ENCODE data around the gene BLM. TPM values are rescaled to one million over a fixed set of nuclear protein-coding genes. Genes with fewer than 3 reads are reported as not detected.
"Not testable (repeated sequence)": the region's sequence is repeated elsewhere in the genome, so short reads cannot be mapped to it uniquely, and the experiment has no call there.

Gene BLM
- total RNA-seq, 1 experiment from 2014 or later: 40.0 TPM

- intact Hi-C loops (cut with micrococcal nuclease; ENCODE audit: unreplicated experiment): no loop called here
- ChIA-PET POLR2A (ENCODE audit: low non-redundant PET) (no interaction called here), CTCF (no interaction called here)
- TF ChIP-seq, protein P1, sequence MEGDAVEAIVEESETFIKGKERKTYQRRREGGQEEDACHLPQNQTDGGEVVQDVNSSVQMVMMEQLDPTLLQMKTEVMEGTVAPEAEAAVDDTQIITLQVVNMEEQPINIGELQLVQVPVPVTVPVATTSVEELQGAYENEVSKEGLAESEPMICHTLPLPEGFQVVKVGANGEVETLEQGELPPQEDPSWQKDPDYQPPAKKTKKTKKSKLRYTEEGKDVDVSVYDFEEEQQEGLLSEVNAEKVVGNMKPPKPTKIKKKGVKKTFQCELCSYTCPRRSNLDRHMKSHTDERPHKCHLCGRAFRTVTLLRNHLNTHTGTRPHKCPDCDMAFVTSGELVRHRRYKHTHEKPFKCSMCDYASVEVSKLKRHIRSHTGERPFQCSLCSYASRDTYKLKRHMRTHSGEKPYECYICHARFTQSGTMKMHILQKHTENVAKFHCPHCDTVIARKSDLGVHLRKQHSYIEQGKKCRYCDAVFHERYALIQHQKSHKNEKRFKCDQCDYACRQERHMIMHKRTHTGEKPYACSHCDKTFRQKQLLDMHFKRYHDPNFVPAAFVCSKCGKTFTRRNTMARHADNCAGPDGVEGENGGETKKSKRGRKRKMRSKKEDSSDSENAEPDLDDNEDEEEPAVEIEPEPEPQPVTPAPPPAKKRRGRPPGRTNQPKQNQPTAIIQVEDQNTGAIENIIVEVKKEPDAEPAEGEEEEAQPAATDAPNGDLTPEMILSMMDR (conservative IDR thresholded peaks at IDR 0.05; ENCODE audit: low read depth, low read length): no peak
- TF ChIP-seq EZH2 (IDR thresholded peaks at IDR 0.05; ENCODE audit: borderline replicate concordance, low read depth, low read length, poor library complexity, severe bottlenecking): no peak
- no TSS peak for BruUV-seq (replicated peaks)
- H3K36me3 ChIP-seq (ENCODE audit: insufficient read depth, low read length, poor library complexity, severe bottlenecking): peaks cover 19% of the 10 kb centered on the region
- H3K4me1 ChIP-seq (ENCODE audit: insufficient read depth, low read length, poor library complexity, severe bottlenecking): peaks cover under 1% of the 10 kb centered on the region
- H3K9me3 ChIP-seq (ENCODE audit: low read depth, low read length, poor library complexity, severe bottlenecking): peaks cover 6% of the 10 kb centered on the region
- no peaks in the 10 kb centered on the region for H3K27me3 ChIP-seq (replicated peaks; ENCODE audit: insufficient read depth, low read depth, low read length, poor library complexity)
- no peak overlapping the region for H3K4me3 ChIP-seq (ENCODE audit: low read depth, low read length, poor library complexity, severe bottlenecking)
- no peak overlapping the region for H3K27ac ChIP-seq (ENCODE audit: low read depth, low read length, poor library complexity, severe bottlenecking)
- DNase-seq (ENCODE audit: low spot score): no peak
Measured at GRCh38 chr15:90730290-90730689, 13.1 kb downstream of the BLM start.

DNA sequence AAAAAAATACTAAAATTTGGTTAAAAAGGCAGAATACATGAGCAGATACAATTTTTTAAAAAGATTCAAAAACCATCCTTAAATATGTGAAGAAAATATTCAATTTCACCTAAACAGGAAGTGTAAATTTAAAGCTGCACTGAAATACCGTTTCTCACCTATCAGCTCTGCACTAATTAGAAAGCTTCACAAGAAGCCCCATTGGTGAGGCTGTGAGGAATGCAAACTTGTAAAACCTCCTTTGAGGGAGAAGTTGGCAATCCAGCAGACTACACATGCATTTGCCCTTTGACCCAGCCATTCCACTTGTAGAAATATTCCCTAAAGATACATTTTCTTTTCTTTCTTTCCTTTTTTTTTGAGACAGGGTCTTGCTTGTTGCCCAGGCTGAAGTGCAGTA lies 18.8 kb downstream of the BLM start:
- Histone ChIP-seq H3K9me3 (ENCODE audit: low read depth, low read length, poor library complexity, severe bottlenecking) (peaks cover 6% of the 10 kb centered on the region), H3K27me3 (replicated peaks; ENCODE audit: insufficient read depth, low read depth, low read length, poor library complexity) (no peaks in the 10 kb centered on the region), H3K4me1 (ENCODE audit: insufficient read depth, low read length, poor library complexity, severe bottlenecking) (peaks cover 3% of the 10 kb centered on the region), H3K4me3 (ENCODE audit: low read depth, low read length, poor library complexity, severe bottlenecking) (no peak overlapping the region), H3K36me3 (ENCODE audit: insufficient read depth, low read length, poor library complexity, severe bottlenecking) (peaks cover 14% of the 10 kb centered on the region), H3K27ac (ENCODE audit: low read depth, low read length, poor library complexity, severe bottlenecking) (no peak overlapping the region)
- no peak for DNase-seq (ENCODE audit: low spot score)
- TF ChIP-seq, protein P1 (conservative IDR thresholded peaks at IDR 0.05; ENCODE audit: low read depth, low read length): no peak
- TF ChIP-seq EZH2 (IDR thresholded peaks at IDR 0.05; ENCODE audit: borderline replicate concordance, low read depth, low read length, poor library complexity, severe bottlenecking): no peak
- ChIA-PET POLR2A (ENCODE audit: low non-redundant PET) (no interaction called here), CTCF (no interaction called here)
- intact Hi-C loops (cut with micrococcal nuclease; ENCODE audit: unreplicated experiment): no loop called here
- BruUV-seq (replicated peaks): no TSS peak

DNA sequence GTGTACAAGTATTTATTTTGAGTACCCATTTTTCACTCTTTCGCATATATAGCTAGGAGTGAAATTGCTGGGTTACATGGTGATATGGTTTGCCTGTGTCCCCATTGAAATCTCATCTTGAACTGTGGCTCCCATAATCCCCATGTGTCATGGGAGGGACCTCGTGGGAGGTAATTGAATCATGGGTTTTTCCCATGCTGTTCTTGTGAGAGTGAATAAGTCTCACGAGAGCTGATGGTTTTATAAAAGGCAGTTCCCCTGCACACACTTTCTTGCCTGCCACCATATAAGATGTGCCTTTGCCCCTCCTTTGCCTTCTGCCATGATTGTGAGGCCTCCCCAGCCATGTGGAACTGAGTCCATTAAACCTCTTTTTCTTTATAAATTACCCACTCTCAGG lies 23.4 kb downstream of the BLM start:
- H3K27ac ChIP-seq (ENCODE audit: low read depth, low read length, poor library complexity, severe bottlenecking); H3K4me1 ChIP-seq (ENCODE audit: insufficient read depth, low read length, poor library complexity, severe bottlenecking); H3K9me3 ChIP-seq (ENCODE audit: low read depth, low read length, poor library complexity, severe bottlenecking); H3K36me3 ChIP-seq (ENCODE audit: insufficient read depth, low read length, poor library complexity, severe bottlenecking); DNase-seq (ENCODE audit: low spot score); CTCF ChIA-PET; H3K27me3 ChIP-seq (replicated peaks; ENCODE audit: insufficient read depth, low read depth, low read length, poor library complexity); POLR2A ChIA-PET (ENCODE audit: low non-redundant PET); intact Hi-C loops (cut with micrococcal nuclease; ENCODE audit: unreplicated experiment); BruUV-seq (replicated peaks); H3K4me3 ChIP-seq (ENCODE audit: low read depth, low read length, poor library complexity, severe bottlenecking): not testable (repeated sequence)

GRCh38 chr15:90742087-90742486 lies 24.9 kb downstream of the BLM start:
- BruUV-seq (replicated peaks): no TSS peak
- ChIA-PET CTCF (interaction anchor here (0.5 kb wide), 1 partner anchor 770 kb away, joined by 3 read pairs; no protein-coding TSS in a partner anchor), POLR2A (ENCODE audit: low non-redundant PET) (no interaction called here)
- TF ChIP-seq, protein P1 (conservative IDR thresholded peaks at IDR 0.05; ENCODE audit: low read depth, low read length): no peak
- no peak for TF ChIP-seq EZH2 (IDR thresholded peaks at IDR 0.05; ENCODE audit: borderline replicate concordance, low read depth, low read length, poor library complexity, severe bottlenecking)
- peaks cover 9% of the 10 kb centered on the region for H3K4me1 ChIP-seq (ENCODE audit: insufficient read depth, low read length, poor library complexity, severe bottlenecking)
- intact Hi-C loops (cut with micrococcal nuclease; ENCODE audit: unreplicated experiment): no loop called here
- H3K36me3 ChIP-seq (ENCODE audit: insufficient read depth, low read length, poor library complexity, severe bottlenecking): no peaks in the 10 kb centered on the region
- no peak for DNase-seq (ENCODE audit: low spot score)
- H3K27ac ChIP-seq (ENCODE audit: low read depth, low read length, poor library complexity, severe bottlenecking): peak overlapping the region; percentile 16
- no peak overlapping the region for H3K4me3 ChIP-seq (ENCODE audit: low read depth, low read length, poor library complexity, severe bottlenecking)
- no peaks in the 10 kb centered on the region for H3K27me3 ChIP-seq (replicated peaks; ENCODE audit: insufficient read depth, low read depth, low read length, poor library complexity)
- no peaks in the 10 kb centered on the region for H3K9me3 ChIP-seq (ENCODE audit: low read depth, low read length, poor library complexity, severe bottlenecking)
